HUES64 (cell line): ENCODE data around the gene ZNF225.
A peak's percentile ranks its signal among the peaks of the same experiment; 100 is the strongest.
"Not testable (repeated sequence)": the region's sequence is repeated elsewhere in the genome, so short reads cannot be mapped to it uniquely, and the experiment has no call there.

Source experiments
- H3K27ac ChIP-seq: 2 replicates; pipeline ENCODE4 v1.7.0; 2013; ENCODE audit warnings: low read depth, low read length, inconsistent platforms
- H3K27me3 ChIP-seq: 2 replicates; pipeline ENCODE4 v1.6.1; 2013; ENCODE audit warnings: mild to moderate bottlenecking, low read length; ENCODE audit not compliant: insufficient read depth
- H3K36me3 ChIP-seq: 2 replicates; pipeline ENCODE4 v1.6.1; 2013; ENCODE audit warnings: mild to moderate bottlenecking, low read length; ENCODE audit not compliant: insufficient read depth
- H3K4me1 ChIP-seq: 2 replicates; pipeline ENCODE4 v1.6.1; 2013; ENCODE audit warnings: mild to moderate bottlenecking, low read length, moderate library complexity; ENCODE audit not compliant: insufficient read depth
- H3K4me3 ChIP-seq: 2 replicates; pipeline ENCODE4 v1.5.1; 2013; ENCODE audit warnings: mild to moderate bottlenecking, low read length, moderate library complexity
- H3K9ac ChIP-seq: 2 replicates; pipeline ENCODE4 v1.6.1; 2013; ENCODE audit warnings: mild to moderate bottlenecking, low read depth, low read length
- H3K9me3 ChIP-seq: 2 replicates; pipeline ENCODE4 v1.6.1; 2013; ENCODE audit warnings: low read depth, low read length; ENCODE audit not compliant: insufficient read depth
- WGBS: fragments of 150-250, 120-280 bp; methylation state at CpG from one replicate; pipeline ENCODE4 v1.1.7; 2013; ENCODE audit warnings: missing lambda C conversion rate; 5-methylcytosine and 5-hydroxymethylcytosine counted together

Gene ZNF225

DNA sequence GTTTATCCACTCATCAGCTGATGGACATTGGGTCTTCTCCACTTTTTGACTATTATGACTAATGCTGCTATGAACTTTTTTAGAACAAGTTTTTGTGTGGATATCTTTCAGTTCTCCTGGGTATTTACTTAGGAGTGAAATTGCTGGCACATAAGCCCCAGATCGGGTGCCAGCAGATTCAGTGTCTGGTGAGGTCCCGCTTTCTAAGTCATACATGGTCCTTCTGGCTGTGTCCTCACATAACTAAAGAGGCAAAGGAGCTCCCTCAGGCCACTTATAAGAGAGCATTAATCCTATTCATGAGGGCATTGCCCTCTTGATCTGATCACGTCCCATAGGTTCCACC lies 51.1 kb downstream of the ZNF225 start:
- Histone ChIP-seq H3K36me3 (peaks cover 29% of the 10 kb centered on the region), H3K9ac (no peak overlapping the region), H3K4me3 (peak overlapping the region; percentile 82), H3K4me1 (peaks cover 4% of the 10 kb centered on the region; the same call in 1 of the 2 replicates), H3K27me3 (no peaks in the 10 kb centered on the region; the same call in 1 of the 2 replicates), H3K27ac (no peak overlapping the region), H3K9me3 (no peaks in the 10 kb centered on the region)
- 89% methylated on average over 2 of the region's 3 CpGs for WGBS

DNA sequence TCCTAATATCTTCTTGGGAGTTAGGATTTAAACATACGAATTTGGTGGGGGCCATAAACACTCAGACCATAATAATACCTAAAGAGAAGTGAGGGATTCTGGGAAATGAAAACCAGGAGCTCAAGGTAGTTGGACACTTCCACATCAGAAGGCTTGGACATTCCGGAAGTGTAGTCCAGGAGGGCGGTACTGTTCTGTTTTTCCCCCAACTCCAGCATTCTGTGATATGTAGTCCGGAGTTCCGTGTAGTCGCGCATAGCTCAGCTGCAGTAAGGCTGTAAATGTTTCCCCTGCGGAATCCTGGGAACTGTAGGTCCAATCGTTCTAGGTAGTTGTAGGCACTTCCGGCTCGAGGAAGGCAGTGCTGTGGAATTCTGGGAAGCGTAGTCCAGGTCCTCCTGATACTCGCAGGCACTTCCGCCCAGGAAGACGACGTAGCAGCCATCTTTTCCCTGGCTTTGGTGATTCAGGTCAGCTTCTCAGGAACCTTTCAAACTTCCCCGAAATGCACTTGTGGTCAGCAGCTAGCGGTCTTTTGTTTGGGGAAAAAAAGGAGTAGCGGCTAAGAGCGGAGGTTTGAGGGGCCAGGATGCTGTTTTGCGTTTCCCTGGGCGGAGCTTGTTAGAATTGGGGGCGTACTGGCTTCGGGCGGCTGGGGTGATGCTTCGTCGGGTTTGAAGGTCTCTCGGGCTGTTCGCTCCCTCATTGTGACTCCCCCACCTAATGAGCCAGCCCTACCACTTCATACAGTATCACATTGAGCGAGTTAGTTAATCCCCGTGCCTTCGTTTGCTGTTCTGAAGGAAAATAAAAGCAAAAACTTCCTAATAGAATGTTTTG lies 51.7 kb downstream of the ZNF225 start, which contains the start of gene ZNF226:
Gene ZNF226 (plus strand): TSS at position 428 of the 840 bp plus-strand sequence. CDS start 4,981 bp downstream, outside the sequence.
- Histone ChIP-seq H3K4me1 (peaks cover 4% of the 10 kb centered on the region; the same call in 1 of the 2 replicates), H3K27me3 (no peaks in the 10 kb centered on the region; the same call in 1 of the 2 replicates), H3K4me3 (peak within 1 kb of the TSS; percentile 82), H3K9me3 (no peaks in the 10 kb centered on the region), H3K9ac (peak within 1 kb of the TSS; percentile 84), H3K36me3 (peaks cover 35% of the 10 kb centered on the region), H3K27ac (peak within 1 kb of the TSS; percentile 73)
- WGBS = 0% methylated on average over 31 of the region's 32 CpGs

DNA sequence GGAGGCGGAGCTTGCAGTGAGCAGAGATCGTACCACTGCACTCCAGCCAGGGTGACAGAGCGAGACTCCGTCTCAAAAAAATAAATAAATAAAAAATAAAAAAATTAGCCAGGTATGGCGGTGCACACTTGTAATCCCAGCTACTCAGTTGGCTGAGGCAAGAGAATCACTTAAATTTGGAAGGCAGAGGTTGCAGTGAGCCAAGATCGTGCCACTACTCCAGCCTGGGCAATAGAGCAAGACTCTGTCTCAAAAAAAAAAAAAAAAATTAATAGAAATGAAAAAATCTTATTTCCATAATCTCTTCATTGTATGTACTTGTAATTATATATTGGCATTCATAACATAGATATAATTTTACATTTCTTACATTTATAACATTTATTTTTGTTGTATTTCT lies 57.5 kb downstream of the ZNF225 start:
- H3K27ac ChIP-seq, H3K4me1 ChIP-seq, H3K9ac ChIP-seq, H3K4me3 ChIP-seq, H3K27me3 ChIP-seq: not testable (repeated sequence)
- Histone ChIP-seq H3K9me3 (peaks cover 34% of the 10 kb centered on the region), H3K36me3 (peaks cover 89% of the 10 kb centered on the region)
- WGBS = 94% methylated on average over 4 of the region's 6 CpGs

DNA sequence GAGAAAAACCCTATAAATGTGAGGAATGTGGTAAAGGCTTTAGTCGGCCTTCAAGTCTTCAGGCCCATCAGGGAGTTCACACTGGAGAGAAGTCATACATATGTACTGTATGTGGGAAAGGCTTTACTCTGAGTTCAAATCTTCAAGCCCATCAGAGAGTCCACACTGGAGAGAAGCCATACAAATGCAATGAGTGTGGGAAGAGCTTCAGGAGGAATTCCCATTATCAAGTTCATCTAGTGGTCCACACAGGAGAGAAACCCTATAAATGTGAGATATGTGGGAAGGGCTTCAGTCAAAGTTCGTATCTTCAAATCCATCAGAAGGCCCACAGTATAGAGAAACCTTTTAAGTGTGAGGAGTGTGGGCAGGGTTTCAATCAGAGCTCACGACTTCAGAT lies 63.4 kb downstream of the ZNF225 start:
- H3K27ac ChIP-seq = no peak overlapping the region
- H3K9ac ChIP-seq = no peak overlapping the region
- H3K4me3 ChIP-seq = no peak overlapping the region
- H3K27me3 ChIP-seq = no peaks in the 10 kb centered on the region
- H3K4me1 ChIP-seq = no peaks in the 10 kb centered on the region
- 96% methylated on average over 3 of the region's 3 CpGs for WGBS
- H3K36me3 ChIP-seq = peaks cover 67% of the 10 kb centered on the region
- peaks cover 68% of the 10 kb centered on the region for H3K9me3 ChIP-seq

DNA sequence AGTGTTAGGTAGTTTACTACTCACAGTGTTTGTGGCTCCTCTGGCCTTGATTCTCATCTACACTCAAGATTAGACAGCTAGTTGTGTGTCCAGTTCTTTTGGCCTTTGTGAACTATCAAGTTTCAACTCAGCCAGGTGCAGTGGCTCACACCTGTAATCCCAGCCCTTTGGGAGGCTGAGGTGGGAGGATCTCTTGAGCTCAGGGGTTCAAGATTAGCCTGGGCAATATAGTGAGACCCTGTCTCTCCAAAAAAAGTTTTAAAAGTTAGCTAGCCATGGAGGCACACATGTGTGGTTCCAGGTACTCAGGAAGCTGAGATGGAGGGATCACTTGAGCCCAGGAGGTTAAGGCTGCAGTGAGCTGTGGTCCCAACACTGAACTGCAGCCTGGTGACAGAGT lies 67.8 kb downstream of the ZNF225 start:
- peaks cover 43% of the 10 kb centered on the region for H3K9me3 ChIP-seq
- H3K27ac ChIP-seq = no peak overlapping the region
- no peak overlapping the region for H3K9ac ChIP-seq
- no peaks in the 10 kb centered on the region for H3K4me1 ChIP-seq
- no peak overlapping the region for H3K4me3 ChIP-seq
- peaks cover 23% of the 10 kb centered on the region for H3K36me3 ChIP-seq
- H3K27me3 ChIP-seq = no peaks in the 10 kb centered on the region

DNA sequence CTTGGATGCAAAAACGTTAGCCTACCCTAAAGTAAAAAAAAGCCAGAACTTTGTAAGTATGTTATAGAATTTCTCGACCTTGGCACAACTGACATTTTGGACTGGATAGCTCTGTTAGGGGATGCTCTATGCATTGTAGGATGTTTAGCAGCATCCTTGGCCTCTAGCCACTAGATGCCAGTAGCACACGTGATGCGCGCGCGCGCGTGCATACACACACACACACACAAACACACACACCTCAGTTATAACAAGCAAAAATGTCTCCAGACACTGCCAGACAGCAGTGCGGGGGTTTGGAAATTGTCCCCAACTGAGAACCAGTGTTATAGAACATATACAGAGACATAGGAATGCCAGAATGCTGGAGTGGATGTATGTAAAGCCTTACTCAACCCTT lies 68.9 kb downstream of the ZNF225 start:
- H3K9me3 ChIP-seq = peaks cover 31% of the 10 kb centered on the region
- WGBS = 95% methylated on average over 10 of the region's 10 CpGs

More for the DNA sequence above, 68.9 kb downstream of the ZNF225 start:
- no peak overlapping the region for H3K4me3 ChIP-seq
- no peaks in the 10 kb centered on the region for H3K4me1 ChIP-seq
- no peak overlapping the region for H3K27ac ChIP-seq
- H3K27me3 ChIP-seq = no peaks in the 10 kb centered on the region
- H3K9ac ChIP-seq = no peak overlapping the region
- H3K36me3 ChIP-seq = peaks cover 11% of the 10 kb centered on the region
